Measurements from ENCODE around the gene ACTRT2. TPM values are rescaled to one million over a fixed set of nuclear protein-coding genes. Genes with fewer than 3 reads are reported as not detected.

ACTRT2 gene
- total RNA-seq, 1 experiment from 2014 or later = not detected

- DNase-seq (ENCODE audit: low read depth) = peak; percentile 32
Observed at GRCh38 chr1:3017440-3018050, 3.7 kb upstream of the ACTRT2 start.

GRCh38 chr1:3018051-3018471, 3.2 kb upstream of the ACTRT2 start:
- no peak for DNase-seq (ENCODE audit: low read depth)

DNA sequence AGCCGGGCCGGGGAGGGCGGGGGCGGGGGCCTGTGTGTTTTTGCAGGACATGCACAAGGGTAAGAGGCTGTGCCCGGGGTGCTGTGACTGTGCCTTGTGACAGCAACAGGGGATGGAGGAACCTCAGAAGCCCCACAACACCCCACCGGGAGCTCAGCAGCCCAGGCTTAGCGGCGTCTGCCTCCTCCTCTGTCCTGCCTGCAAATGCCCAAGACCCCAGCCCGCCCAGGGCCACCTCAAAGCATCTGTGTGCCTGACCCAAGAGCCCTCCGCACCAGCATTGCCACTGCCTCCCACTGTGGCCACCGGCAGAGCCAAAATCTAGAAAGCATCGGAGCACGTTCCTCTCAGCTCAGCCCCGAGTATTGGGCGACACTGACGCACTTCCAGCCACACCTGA, 2.7 kb upstream of the ACTRT2 start:
- no peak for DNase-seq (ENCODE audit: low read depth)

DNA sequence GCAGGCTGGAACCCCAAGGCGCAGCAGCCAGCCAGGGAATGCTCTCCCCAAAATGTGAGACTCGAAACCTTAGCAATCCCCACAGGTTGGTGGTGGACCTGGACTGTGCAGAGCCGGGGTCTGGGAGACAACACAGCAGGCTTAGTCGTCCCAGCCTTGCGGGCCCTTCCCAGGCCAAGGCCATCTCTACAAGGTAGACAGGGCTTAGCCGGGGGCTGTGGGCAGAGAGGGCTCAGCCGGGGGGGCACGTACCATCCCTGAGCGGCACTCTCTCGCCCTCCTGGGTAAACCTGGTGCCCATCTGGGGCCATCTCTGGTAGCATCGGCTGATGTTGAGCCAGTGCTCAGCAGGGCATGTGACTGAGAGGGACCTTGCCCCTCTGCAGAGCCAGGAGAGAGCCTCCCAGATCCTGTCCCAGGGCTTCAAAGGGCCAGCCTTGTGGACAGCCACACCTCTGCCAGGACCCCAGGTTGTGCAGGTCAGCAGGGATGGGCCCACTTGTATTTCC, 2.2 kb upstream of the ACTRT2 start:
- no peak for DNase-seq (ENCODE audit: low read depth)

GRCh38 chr1:3019516-3020051, 1.7 kb upstream of the ACTRT2 start:
- no peak for DNase-seq (ENCODE audit: low read depth)

DNA sequence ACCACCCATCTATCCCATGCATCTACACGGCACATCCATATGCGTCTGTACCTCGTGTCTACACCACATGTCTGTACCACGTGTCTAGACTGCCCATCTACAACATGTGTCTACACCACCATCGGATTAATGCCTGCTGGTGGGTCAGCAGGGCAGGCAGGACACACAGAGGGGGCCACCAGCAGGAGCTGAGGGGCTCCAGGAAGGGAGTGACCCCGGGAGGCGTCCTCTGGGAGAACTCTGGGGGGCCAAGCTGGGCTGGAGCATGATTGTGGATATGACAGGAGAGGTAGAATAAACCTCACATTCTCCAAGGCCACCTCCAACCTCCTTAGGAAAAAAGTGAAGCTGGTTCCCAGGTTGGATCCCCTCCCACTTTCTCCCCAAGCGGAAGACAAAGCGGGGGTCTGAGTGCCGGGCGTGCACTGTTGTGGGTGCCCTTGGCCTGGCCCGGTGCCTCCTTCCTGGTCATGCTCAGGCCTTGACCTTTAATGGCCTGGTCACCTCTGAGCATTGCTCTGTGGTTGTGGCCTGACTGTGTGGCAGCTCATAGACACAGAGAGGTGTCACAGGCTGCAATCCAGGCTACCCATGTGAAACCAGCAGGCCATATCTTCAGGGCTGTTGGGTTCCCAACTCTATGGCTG, 881 bp upstream of the ACTRT2 start:
- DNase-seq (ENCODE audit: low read depth) = no peak

GRCh38 chr1:3021801-3022401, 634 bp downstream of the ACTRT2 start:
- DNase-seq (ENCODE audit: low read depth) = no peak

- DNase-seq (ENCODE audit: low read depth) = no peak
Observed at GRCh38 chr1:3022511-3022973, 1.3 kb downstream of the ACTRT2 start.

DNA sequence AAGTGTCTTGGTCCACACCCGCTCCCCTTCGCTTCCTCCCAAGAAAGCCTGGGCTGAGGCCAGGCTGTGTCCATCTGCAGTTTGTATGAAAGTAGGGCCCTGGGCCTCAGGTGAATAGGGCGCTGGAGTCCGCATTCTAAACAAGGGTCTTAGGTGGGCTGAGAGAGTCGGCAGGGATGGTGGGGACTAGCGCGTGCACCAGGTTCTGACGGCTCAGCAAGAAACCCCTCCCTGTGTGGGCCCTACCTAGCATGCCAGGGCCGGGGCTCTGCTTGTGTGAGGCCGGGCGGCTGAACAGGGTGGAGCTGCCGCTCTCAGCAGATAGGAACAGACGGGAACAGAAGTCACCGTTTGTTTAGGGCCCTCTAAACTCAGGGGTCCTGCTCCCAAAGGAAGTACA, 1.7 kb downstream of the ACTRT2 start:
- no peak for DNase-seq (ENCODE audit: low read depth)

DNA sequence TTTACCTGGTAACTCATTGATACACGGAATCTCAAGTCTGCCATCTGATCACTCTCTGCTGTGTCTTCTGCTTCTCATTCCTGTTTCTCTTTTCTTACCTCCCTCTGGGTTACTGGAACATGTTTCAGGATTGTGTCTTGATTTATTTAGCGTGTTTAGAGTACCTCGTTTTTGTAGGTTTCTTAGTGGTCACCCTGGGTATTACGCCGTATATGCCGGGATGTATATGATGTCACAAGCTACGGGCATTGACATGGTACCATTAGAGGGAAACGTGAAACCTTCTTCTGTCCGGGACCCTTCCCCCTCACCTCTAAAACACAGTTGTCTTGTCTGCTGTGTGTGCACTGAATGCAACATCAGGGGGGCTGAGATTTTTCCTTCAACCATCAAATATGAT, 2.8 kb downstream of the ACTRT2 start:
- DNase-seq (ENCODE audit: low read depth) = no peak

- no peak for DNase-seq (ENCODE audit: low read depth)
Observed at GRCh38 chr1:3024588-3024987, 3.3 kb downstream of the ACTRT2 start.

- no peak for DNase-seq (ENCODE audit: low read depth)
Observed at GRCh38 chr1:3026124-3026523, 4.9 kb downstream of the ACTRT2 start.

DNA sequence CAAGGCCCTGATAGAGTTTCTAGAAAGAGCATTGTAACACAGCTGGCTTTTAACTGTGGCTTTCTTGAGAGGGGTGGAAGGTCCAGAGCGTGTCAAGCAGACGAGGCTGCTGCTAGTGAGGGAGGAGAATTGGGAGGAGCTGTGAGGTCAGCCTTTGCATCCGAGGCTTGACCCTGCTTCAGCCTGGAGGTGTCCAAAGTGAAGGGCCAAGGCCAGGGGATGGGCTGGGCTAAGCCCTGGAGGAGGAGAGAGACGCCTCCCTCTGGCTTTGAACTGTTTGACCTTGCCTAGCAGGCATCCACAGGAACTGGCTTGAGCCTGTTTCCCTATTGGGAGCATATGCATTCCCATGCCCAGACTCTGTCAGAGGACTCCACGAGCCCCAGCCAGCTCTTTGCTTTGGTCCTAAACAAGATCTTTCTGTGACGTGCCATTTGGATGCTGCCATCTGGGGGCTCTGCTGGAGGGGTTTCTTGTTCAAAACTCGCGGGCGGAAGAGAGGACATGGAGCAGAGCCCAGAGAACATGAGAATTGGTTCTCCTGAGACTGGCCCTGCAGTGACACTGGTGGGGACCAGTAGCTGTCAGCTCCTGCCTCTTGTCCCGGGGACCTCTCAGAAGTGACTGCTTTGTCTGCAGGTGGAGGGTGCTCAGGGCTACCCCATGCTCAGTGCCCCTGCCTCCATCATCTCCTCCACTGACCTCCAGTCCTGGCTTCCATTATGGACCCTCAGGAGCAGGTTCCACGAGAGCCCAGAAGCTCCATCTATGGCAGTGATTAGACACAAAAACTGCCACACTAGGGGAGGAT, 5.5 kb downstream of the ACTRT2 start:
- no peak for DNase-seq (ENCODE audit: low read depth)

DNA sequence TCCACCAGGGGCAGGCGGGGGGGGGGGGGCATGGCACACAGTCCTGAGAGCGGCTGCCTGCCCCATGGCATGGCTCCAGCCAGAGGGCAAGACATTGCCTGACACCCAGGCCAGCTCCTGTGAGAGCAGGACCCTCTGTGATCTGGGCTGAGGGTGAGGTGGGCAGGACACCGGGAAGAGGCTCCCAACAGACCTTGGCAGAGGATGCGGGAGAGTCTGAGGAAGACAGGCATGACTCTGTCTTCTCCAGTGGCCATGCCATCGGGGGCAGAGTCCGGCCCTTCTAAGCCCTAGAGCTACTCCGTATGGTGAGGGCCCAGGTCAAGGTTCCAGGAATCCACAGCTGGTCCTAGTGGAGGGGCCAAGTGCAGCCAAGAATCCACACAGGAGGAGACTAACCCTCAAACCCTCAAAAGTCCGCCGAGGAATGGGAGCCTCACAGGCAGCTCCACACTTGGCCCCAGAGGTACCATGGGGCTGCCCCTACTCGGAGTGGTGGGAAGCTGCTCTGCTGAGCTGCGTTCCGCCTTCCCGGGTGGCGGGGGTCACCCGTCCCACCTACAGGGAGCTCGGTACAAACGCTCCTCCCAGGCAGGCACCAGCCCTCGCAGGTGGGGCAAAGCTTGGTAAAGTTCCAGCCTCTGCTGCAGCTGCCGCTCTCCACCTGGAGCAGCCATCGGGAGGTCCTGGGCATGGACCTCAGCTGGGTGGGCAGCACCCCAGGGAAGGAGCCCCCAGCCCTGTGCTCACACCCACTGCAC, 6.5 kb downstream of the ACTRT2 start:
- DNase-seq (ENCODE audit: low read depth) = no peak

DNA sequence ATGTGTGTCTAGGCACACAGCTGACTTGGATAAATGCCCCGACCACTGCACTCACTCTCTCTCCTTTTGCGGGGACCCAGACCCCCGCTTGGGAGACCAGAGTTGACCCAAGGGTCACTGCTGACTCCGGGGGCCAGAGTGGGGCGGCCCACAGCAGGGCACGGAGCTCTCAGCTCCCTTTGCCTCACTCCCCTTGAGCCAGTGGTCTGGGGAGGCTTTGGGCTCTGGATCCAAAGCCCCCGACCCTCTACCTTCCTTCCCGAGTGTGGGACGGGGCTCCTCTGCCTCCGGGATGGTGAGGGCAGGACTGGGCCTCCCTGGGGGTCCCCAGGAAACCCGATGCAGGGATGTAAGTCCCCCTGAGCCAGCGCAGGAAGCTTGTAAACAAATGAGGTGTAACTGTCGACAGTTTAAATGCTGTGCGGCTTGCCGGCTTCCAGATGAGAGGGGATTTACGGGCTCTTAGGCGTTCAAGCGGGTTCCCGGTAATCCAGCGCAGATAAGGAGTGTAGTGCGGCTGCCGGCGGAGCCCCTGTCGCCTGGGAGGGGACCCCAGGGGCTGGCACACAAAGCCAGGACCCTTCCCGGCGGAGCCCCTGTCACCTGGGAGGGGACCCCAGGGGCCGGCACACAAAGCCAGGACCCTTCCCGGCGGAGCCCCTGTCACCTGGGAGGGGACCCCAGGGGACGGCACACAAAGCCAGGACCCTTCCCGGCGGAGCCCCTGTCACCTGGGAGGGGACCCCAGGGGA, 7.4 kb downstream of the ACTRT2 start:
- DNase-seq (ENCODE audit: low read depth) = no peak

DNA sequence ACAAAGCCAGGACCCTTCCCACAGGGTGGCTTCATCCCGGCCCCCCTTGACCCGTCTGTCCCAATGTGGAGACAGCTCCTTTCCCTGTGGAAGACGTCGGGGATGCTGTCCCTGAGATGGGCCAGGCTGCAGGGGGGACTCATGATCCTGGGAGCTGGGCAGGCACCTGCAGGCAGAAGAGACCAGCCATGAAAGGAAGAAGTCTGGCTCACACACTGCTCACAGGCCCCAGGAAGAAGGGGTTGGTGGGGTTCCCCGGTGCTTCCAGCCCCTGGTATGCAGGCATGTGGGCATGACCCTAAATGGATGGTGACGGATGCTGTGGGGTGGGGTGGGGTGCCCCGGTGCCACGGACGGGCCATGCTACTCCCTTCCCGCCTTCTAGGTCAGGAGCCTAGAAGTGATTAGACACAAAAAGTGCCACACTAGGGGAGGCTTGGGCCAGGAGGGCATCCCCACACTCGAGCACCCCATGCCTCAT, 8.3 kb downstream of the ACTRT2 start:
- no peak for DNase-seq (ENCODE audit: low read depth)

DNA sequence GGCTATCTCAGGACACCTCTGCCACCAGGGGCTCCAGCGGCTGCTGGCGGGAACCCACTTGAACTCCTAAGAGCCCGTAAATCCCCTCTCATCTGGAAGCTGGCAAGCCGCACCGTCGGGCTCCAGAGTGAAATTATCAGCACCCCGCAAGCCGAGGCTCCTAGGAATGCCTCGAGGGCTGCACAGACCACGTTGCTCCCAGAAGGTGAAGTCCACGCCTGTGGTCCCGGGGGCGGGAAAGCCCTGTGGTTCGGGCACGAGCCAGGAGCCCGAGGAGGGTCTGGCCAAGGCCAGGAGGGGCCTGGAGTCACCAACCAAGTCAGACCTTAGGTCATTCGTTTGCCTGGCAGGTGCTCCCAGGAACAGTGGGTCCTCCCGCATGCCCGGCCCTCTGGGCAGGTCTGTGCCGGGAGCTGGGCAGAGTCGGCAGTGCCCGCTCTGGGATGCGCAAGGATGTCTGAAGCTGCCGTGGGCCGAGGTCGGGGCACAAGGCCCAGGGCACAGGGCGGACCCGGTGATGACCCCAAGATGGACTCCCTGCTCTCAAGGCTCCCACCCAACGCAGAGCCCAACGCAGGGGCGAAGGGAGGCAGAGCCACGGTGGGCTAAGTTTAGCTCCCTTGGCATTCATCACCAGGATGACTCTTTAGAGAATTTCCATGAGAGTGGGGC, 8.9 kb downstream of the ACTRT2 start:
- DNase-seq (ENCODE audit: low read depth) = no peak

DNA sequence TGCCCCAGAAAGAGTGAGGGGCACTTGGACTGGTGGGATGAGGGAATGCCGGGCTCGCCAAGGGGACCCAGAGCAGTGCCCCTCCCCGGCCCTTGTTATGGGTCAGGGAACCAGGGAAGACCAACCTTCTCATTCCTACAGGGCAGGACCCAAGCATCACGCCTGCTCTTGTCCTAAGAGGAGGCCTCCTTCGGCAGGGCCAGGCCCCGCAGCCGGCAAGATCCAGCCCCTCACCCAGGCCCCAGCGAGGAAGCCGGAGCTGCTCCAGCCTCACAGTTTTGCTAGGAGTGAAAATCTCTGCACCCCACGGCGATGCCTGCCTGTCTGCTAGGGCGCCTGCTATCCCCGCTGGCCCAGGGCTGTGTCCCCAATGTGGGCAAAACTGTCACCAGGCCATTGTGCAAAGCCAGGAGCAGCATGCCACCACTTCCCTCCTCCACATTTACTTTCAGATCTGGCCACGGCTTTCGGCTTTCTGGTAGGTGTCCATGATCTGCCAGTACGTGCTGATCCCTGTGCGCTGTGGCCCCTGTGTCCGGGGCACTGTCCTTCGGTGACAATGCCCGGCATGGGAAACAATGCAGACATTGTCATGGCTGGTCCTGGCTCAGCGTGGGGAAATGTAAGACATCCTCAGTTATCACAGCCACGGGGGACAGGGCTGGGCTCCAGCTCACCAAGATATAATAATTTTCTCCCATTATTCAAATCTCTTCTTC, 9.6 kb downstream of the ACTRT2 start:
- DNase-seq (ENCODE audit: low read depth) = no peak

All from Daoy (cell line).